Panc1 (cell line): ENCODE measurements around the gene MAGI1. TPM values are rescaled to one million over a fixed set of nuclear protein-coding genes. Genes with fewer than 3 reads are reported as not detected.

ENCODE experiments used
- ATAC-seq: fragments of 200-7000 bp; cut with Tn5 transposase; 2 replicates; pipeline ENCODE4 v1.9.1; 2020; ENCODE audit warnings: mild to moderate bottlenecking, moderate library complexity
- BruUV-seq: library from RNA; stranded (reverse); fragments of 400-500 nt; replicated peaks from 2 replicates; lab custom pipeline; 2021; lab: Mats Ljungman, UMichigan
- CTCF ChIA-PET: fragments of 300-600 bp; sonication (Branson Sonifier 250); formaldehyde crosslinking; loops from one replicate; lab custom pipeline; 2022; ENCODE audit warnings: antibody characterized with exemption; lab: Charles Lee
- POLR2A ChIA-PET: fragments of 300-600 bp; sonication (Branson Sonifier 250); formaldehyde crosslinking; loops from one replicate; lab custom pipeline; 2022; ENCODE audit warnings: antibody characterized with exemption; lab: Charles Lee
- DNase-seq: peaks from one replicate; pipeline ENCODE4 v3.0.0-alpha.2; 2010; ENCODE audit warnings: low read depth, low spot score
- H3K27ac ChIP-seq: 2 replicates; pipeline ENCODE4 v1.5.1; 2011; ENCODE audit warnings: mild to moderate bottlenecking, low read length, inconsistent platforms
- H3K27me3 ChIP-seq: fragments of 200-500 bp; sonication (Bioruptor generic); 2 replicates; pipeline ENCODE4 v1.6.0; 2014; ENCODE audit warnings: low read length, inconsistent platforms; ENCODE audit not compliant: control insufficient read depth, insufficient read depth
- H3K36me3 ChIP-seq: fragments of 200-500 bp; sonication (Bioruptor generic); 2 replicates; pipeline ENCODE4 v1.5.1; 2014; ENCODE audit warnings: inconsistent platforms, mild to moderate bottlenecking, low read length, moderate library complexity; ENCODE audit not compliant: control insufficient read depth, insufficient read depth
- H3K4me1 ChIP-seq: 2 replicates; pipeline ENCODE4 v1.5.1; 2011; ENCODE audit warnings: inconsistent platforms, mild to moderate bottlenecking, low read length, moderate library complexity; ENCODE audit not compliant: control insufficient read depth, insufficient read depth
- H3K4me3 ChIP-seq, 2 experiments: 2 replicates each; pipeline ENCODE4 v1.5.1; 2011 to 2012; ENCODE audit warnings: low read depth in 2 of 2, low read length in 2 of 2, mild to moderate bottlenecking in 2 of 2, inconsistent platforms in 1 of 2, moderate library complexity in 1 of 2
- H3K9me3 ChIP-seq: fragments of 200-500 bp; sonication (Bioruptor generic); 2 replicates; pipeline ENCODE4 v1.5.1; 2014; ENCODE audit warnings: low read depth, mild to moderate bottlenecking, inconsistent platforms, low read length, moderate library complexity; ENCODE audit not compliant: control insufficient read depth, insufficient read depth
- CTCF ChIP-seq: fragments of 450-650 bp; IDR thresholded peaks from 2 replicates; pipeline ENCODE4 v1.5.1; 2017; ENCODE audit warnings: mild to moderate bottlenecking
- POLR2AphosphoS5 ChIP-seq: IDR thresholded peaks from 2 replicates; pipeline ENCODE4 v1.6.1; 2012; ENCODE audit warnings: mild to moderate bottlenecking, low read depth, low read length, moderate library complexity
- REST ChIP-seq, 2 experiments: IDR thresholded peaks; 2 replicates each; pipeline ENCODE4 v1.6.1; 2011 to 2012; ENCODE audit warnings: low read depth in 2 of 2, control low read depth in 1 of 2, low read length in 1 of 2, mild to moderate bottlenecking in 1 of 2, moderate library complexity in 1 of 2; ENCODE audit not compliant: insufficient read depth in 1 of 2
- SIN3A ChIP-seq: IDR thresholded peaks from 2 replicates; pipeline ENCODE4 v1.6.1; 2012; ENCODE audit warnings: low read depth, mild to moderate bottlenecking, low read length, moderate library complexity, borderline replicate concordance; ENCODE audit not compliant: insufficient read depth
- TCF7L2 ChIP-seq: IDR thresholded peaks from 2 replicates; pipeline ENCODE4 v1.6.1; 2011; ENCODE audit warnings: mild to moderate bottlenecking, low read depth, low read length, inconsistent platforms
- in situ Hi-C: cut with HindIII; loops from 2 replicates; pipeline ENCODE4 v1.10.0; 2016; ENCODE audit warnings: low sequenced_read_pairs, low pct_unique_long_range_greater_than_20kb
- intact Hi-C: fragments of 100-400 bp; cut with micrococcal nuclease; formaldehyde crosslinking; loops from one replicate; pipeline ENCODE4 v1.10.0; 2022; ENCODE audit not compliant: unreplicated experiment
- total RNA-seq: library from RNA; stranded (reverse); gene quantifications from one replicate; pipeline ENCODE4 v1.2.1, GENCODE V29; 2021; ENCODE audit not compliant: unreplicated experiment

MAGI1 gene
- total RNA-seq, 1 experiment from 2014 or later, result 9.5 TPM

GRCh38 chr3:65331730-65332129 is 707.0 kb downstream of the MAGI1 start:
- H3K27me3 ChIP-seq, result 0 out of 2 replicates have a peak, but pooled peaks cover 2% of the 10 kb centered on the region
- H3K27ac ChIP-seq, result no peak overlapping the region
- no peaks in the 10 kb centered on the region for H3K36me3 ChIP-seq
- H3K9me3 ChIP-seq, result no peaks in the 10 kb centered on the region
- CTCF ChIA-PET, result no interaction called here
- POLR2A ChIA-PET, result no interaction called here
- H3K4me1 ChIP-seq, result no peaks in the 10 kb centered on the region
- DNase-seq (no peak), ATAC-seq (no peak)
- no peak for TF ChIP-seq REST (IDR thresholded peaks at IDR 0.05; ENCODE audit: insufficient read depth in 1 of 2, low read depth in 2 of 2, low read length in 1 of 2)
- no peak for TF ChIP-seq POLR2AphosphoS5
- TF ChIP-seq TCF7L2, result no peak
- no peak for TF ChIP-seq SIN3A
- no peak for TF ChIP-seq CTCF
- no TSS peak for BruUV-seq
- H3K4me3 ChIP-seq, result no peak overlapping the region
- in situ Hi-C loops, result no loop called here
- intact Hi-C loops, result no loop called here

DNA sequence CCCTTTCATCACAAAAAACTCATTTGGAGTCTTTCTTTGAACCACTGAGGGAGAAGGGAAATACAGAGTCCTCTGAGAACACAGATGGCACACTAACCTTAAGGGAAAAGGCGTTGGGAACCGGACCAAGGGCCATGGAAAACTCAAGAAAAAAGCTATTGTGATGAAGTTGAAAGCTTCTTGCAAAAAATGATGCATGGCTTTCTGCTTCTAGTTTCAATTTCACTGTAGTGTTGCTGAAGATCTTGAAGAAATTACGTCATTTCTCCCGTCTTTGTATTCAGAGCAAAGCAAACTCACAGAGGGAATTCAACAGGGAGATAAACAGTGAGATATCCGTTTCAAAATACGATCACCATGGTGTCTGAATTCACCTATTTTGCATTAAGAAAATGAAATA is 708.6 kb downstream of the MAGI1 start:
- no peak for ATAC-seq
- in situ Hi-C loops, result no loop called here
- no peak overlapping the region for H3K4me3 ChIP-seq
- H3K9me3 ChIP-seq, result no peaks in the 10 kb centered on the region
- ChIA-PET POLR2A (no interaction called here), CTCF (no interaction called here)
- DNase-seq, result no peak
- intact Hi-C loops, result no loop called here
- 0 out of 2 replicates have a peak, but pooled peaks cover 2% of the 10 kb centered on the region for H3K27me3 ChIP-seq
- no peak overlapping the region for H3K27ac ChIP-seq
- BruUV-seq, result no TSS peak
- no peaks in the 10 kb centered on the region for H3K4me1 ChIP-seq
- no peaks in the 10 kb centered on the region for H3K36me3 ChIP-seq
- TF ChIP-seq SIN3A (no peak), REST (IDR thresholded peaks at IDR 0.05; ENCODE audit: insufficient read depth in 1 of 2, low read depth in 2 of 2, low read length in 1 of 2) (no peak), CTCF (no peak), TCF7L2 (no peak), POLR2AphosphoS5 (no peak)
